Spinal cord (tissue), 10 donors: ENCODE data around the gene RIPOR3. TPM values are rescaled to one million over a fixed set of nuclear protein-coding genes. Genes with fewer than 3 reads are reported as not detected.
A peak's percentile ranks its signal among the peaks of the same experiment; 100 is the strongest.
"Not testable (repeated sequence)": the region's sequence is repeated elsewhere in the genome, so short reads cannot be mapped to it uniquely, and the experiment has no call there.

Experiments
- DNase-seq, 6 donors: peaks; one replicate each; pipeline versions ENCODE4 v3.0.0 to v3.0.0-alpha.2; 2013 to 2015; ENCODE audit warnings: low spot score in 6 of 6, low read depth in 4 of 6
- H3K27ac ChIP-seq: one replicate; pipeline ENCODE4 v1.5.1; 2013; ENCODE audit warnings: low read depth, low read length, control low read depth
- H3K27me3 ChIP-seq: one replicate; pipeline ENCODE4 v1.6.1; 2013; ENCODE audit warnings: low read length; ENCODE audit not compliant: control insufficient read depth, insufficient read depth
- H3K36me3 ChIP-seq: one replicate; pipeline ENCODE4 v1.6.1; 2013; ENCODE audit warnings: low read length; ENCODE audit not compliant: control insufficient read depth, insufficient read depth
- H3K4me1 ChIP-seq: one replicate; pipeline ENCODE4 v1.6.1; 2013; ENCODE audit warnings: low read length; ENCODE audit not compliant: control insufficient read depth, insufficient read depth
- H3K4me3 ChIP-seq: one replicate; pipeline ENCODE4 v1.5.1; 2013; ENCODE audit warnings: low read depth, low read length, control low read depth
- H3K9me3 ChIP-seq: one replicate; pipeline ENCODE4 v1.6.1; 2013; ENCODE audit warnings: low read length; ENCODE audit not compliant: control insufficient read depth, insufficient read depth
- WGBS: methylation state at CpG from one replicate; pipeline ENCODE4 v1.1.5; 2013; ENCODE audit warnings: missing lambda C conversion rate; ENCODE audit not compliant: insufficient coverage; 5-methylcytosine and 5-hydroxymethylcytosine counted together
- polyA plus RNA-seq, 2 donors: library from polyadenylated mRNA; unstranded; fragments of 120-200 nt; gene quantifications; one replicate each; pipeline ENCODE4 v1.2.1, GENCODE V29; 2013; ENCODE audit not compliant: insufficient read length in 2 of 2
- total RNA-seq, 2 donors: library from RNA; depleted of rRNA in 1 of 2; stranded (reverse); fragments of 120-200 nt in 1 of 2; fragments of >200 nt in 1 of 2; gene quantifications; one replicate each; pipeline versions ENCODE4 v1.2.3 to v1.2.4, GENCODE V29; 2013 to 2014
- donor health status: healthy.

RIPOR3 gene
- total and polyA plus RNA-seq, 4 donors = 2.7 to 9.3 (median 7.0) TPM

GRCh38 chr20:50704971-50705370 is 13.6 kb upstream of the RIPOR3 start:
- WGBS = 86% methylated on average over 1 of the region's 1 CpG
- Histone ChIP-seq H3K4me1 (no peaks in the 10 kb centered on the region), H3K27ac (no peak overlapping the region), H3K4me3 (no peak overlapping the region), H3K36me3 (no peaks in the 10 kb centered on the region), H3K27me3 (no peaks in the 10 kb centered on the region), H3K9me3 (no peaks in the 10 kb centered on the region)
- DNase-seq = no peak

DNA sequence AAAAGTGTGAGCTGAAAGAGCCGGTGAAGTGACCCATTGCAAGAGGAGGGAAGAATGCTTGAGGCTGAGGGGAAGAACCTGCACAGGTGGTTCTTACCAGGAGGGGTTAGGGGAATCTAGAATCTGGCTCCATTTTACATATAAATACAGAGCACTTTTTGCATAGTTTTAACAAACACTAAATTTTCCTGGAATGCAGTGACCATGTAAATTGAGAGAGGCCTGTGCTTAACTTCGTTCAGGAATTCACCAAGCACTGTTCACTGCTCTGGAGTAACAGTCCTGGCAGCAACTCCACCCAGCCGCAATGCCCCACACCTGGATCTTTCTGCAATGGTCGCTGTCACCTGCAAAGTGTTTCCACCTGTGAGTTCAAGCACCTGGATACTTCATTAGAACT is 13.2 kb upstream of the RIPOR3 start:
- Histone ChIP-seq H3K27me3 (no peaks in the 10 kb centered on the region), H3K9me3 (no peaks in the 10 kb centered on the region), H3K36me3 (no peaks in the 10 kb centered on the region), H3K27ac (no peak overlapping the region), H3K4me3 (no peak overlapping the region), H3K4me1 (no peaks in the 10 kb centered on the region)
- DNase-seq = no peak
- 80% methylated on average over 1 of the region's 4 CpGs for WGBS

- DNase-seq, H3K27me3 ChIP-seq, H3K4me1 ChIP-seq, H3K27ac ChIP-seq, H3K36me3 ChIP-seq, H3K4me3 ChIP-seq, H3K9me3 ChIP-seq: not testable (repeated sequence)
- 81% methylated on average over 8 of the region's 9 CpGs for WGBS
Observed at GRCh38 chr20:50703651-50704438, 12.5 kb upstream of the RIPOR3 start.

GRCh38 chr20:50701041-50701963 is 10.0 kb upstream of the RIPOR3 start:
- 73% methylated on average over 4 of the region's 11 CpGs for WGBS
- H3K27ac ChIP-seq = no peak overlapping the region
- no peak overlapping the region for H3K4me3 ChIP-seq
- DNase-seq = no peak
- H3K4me1 ChIP-seq = no peaks in the 10 kb centered on the region
- H3K9me3 ChIP-seq = no peaks in the 10 kb centered on the region
- H3K36me3 ChIP-seq = no peaks in the 10 kb centered on the region
- no peaks in the 10 kb centered on the region for H3K27me3 ChIP-seq

DNA sequence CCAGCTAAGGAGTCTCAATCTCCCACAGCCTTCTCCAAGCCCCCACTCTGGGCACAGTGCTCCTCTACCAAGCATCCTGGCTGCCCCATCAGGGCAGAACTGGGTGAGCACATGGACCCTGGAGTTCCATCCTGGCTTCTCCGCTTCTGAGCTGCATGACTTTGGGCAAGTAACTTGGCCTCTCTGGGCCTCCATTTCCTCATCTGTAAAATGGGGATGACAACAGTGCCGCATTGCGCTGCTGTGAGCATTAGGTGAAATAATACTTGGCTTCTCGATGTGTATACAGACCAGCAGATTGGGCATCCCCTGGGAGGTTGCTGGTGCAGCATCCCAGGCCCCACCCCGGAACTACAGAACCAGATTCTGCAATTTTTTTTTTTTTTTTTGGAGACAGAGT is 8.3 kb upstream of the RIPOR3 start:
- Histone ChIP-seq H3K27ac (no peak overlapping the region), H3K4me3 (no peak overlapping the region), H3K4me1 (peaks cover 5% of the 10 kb centered on the region), H3K36me3 (no peaks in the 10 kb centered on the region), H3K9me3 (no peaks in the 10 kb centered on the region), H3K27me3 (no peaks in the 10 kb centered on the region)
- DNase-seq = no peak
- 97% methylated on average over 5 of the region's 5 CpGs for WGBS

DNA sequence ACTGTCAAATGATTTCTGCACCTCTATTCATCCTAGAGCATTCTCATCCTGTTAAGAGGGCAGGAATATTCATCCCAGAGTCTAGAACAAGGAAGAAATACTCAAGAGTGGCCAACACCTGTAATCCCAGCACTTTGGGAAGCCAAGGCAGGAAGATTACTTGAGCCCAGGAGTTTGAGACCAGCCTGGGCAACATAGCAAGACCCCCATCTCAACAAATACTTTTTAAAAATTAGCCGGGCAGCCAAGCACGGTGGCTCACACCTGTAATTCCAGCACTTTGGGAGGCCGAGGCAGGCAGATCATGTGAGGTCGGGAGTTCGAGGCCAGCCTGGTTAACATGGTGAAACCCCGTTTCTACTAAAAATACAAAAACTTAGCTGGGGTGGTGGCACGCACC is 6.9 kb upstream of the RIPOR3 start:
- not testable (repeated sequence) for H3K4me1 ChIP-seq, DNase-seq, H3K27ac ChIP-seq, H3K27me3 ChIP-seq, H3K9me3 ChIP-seq, H3K4me3 ChIP-seq, H3K36me3 ChIP-seq
- WGBS = 97% methylated on average over 5 of the region's 7 CpGs

- H3K4me3 ChIP-seq = no peak overlapping the region
- no peaks in the 10 kb centered on the region for H3K9me3 ChIP-seq
- peaks cover 7% of the 10 kb centered on the region for H3K27me3 ChIP-seq
- peak in 2 of 6 donors; percentile 44 to 50 for DNase-seq
- H3K36me3 ChIP-seq = no peaks in the 10 kb centered on the region
- WGBS = 45% methylated on average over 3 of the region's 9 CpGs
- H3K27ac ChIP-seq = peak overlapping the region; percentile 7
- H3K4me1 ChIP-seq = peaks cover 32% of the 10 kb centered on the region
Observed at GRCh38 chr20:50695135-50695872, 4.0 kb upstream of the RIPOR3 start.

DNA sequence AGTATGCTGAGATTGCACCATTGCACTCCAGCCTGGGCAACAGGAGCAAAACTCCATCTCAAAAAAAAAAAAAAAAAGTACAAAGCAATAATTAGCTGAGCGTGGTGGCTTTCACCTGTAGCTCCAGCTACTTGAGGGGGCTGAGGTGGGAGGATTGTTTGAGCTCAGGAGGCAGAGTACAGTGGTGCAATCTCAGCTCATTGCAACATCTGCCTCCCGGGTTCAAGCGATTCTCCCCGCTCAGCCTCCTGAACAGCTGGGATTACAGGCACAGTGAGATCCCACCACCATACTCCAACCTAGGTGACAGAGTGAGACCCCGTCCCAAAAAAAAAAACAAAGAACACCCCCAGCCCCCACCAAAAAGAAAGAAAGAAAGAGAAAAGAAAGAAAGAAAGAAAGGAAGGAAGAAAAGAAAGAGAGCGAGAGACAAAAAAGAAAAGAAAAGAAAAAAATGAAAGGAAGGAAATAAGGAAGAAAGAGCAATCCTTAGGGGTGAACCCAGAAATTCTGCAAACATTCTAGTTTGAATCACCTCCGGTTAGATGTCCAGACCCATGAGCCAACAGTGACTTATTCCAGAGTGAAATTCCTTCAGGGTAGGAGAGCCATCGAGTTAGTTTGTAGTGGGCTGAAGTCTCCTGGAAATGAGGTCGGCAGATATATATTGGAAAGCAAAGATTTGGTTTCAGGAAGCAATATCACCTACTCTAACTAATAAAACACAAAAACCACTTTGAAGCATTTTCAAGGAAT is 3.2 kb upstream of the RIPOR3 start:
- 100% methylated on average over 1 of the region's 9 CpGs for WGBS
- no peak for DNase-seq
- Histone ChIP-seq H3K27ac (no peak overlapping the region), H3K4me1 (peaks cover 39% of the 10 kb centered on the region), H3K9me3 (no peaks in the 10 kb centered on the region), H3K36me3 (no peaks in the 10 kb centered on the region), H3K4me3 (no peak overlapping the region), H3K27me3 (peaks cover 7% of the 10 kb centered on the region)

DNA sequence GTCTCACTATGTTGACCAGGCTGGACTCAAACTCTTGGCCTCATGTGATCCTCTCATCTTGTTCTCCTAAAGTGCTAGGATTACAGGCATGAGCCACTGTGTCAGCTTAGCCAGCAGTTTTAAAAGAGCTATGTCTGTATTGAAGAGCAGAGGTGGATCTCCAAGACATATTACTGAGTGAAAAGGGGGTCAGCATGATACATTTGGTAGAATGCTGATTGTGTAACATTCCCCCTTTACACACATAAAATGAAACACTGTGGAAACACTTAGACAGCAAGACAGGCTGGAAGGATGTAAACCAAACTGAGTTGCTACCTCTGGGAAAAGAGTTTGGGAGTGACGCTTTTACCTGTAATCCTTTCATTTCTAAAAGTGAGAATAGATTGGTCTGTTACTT is 1.7 kb upstream of the RIPOR3 start:
- Histone ChIP-seq H3K9me3 (no peaks in the 10 kb centered on the region), H3K27me3 (peaks cover 7% of the 10 kb centered on the region), H3K4me3 (no peak overlapping the region), H3K36me3 (no peaks in the 10 kb centered on the region), H3K4me1 (peaks cover 41% of the 10 kb centered on the region), H3K27ac (no peak overlapping the region)
- no CpG with 5 or more reads among the region's 1 CpG for WGBS
- DNase-seq = no peak
